Esophagus squamous epithelium (tissue), 5 donors: Measurements from ENCODE around the gene KRT80. TPM values are rescaled to one million over a fixed set of nuclear protein-coding genes. Genes with fewer than 3 reads are reported as not detected.
A peak's percentile ranks its signal among the peaks of the same experiment; 100 is the strongest.

Experiments used
- DNase-seq: peaks from one replicate; lab custom pipeline; 2025; lab: John Stamatoyannopoulos, UW
- H3K27ac ChIP-seq, 4 donors: fragments of 200-600 bp; sonication (generic); one replicate each; pipeline ENCODE4 v1.5.1; 2016 to 2019; ENCODE audit warnings: mild to moderate bottlenecking in 1 of 4
- H3K27me3 ChIP-seq, 4 donors: fragments of 200-600 bp; sonication (generic); 1 replicate in 3 of 4; 2 replicates in 1 of 4; pipeline versions ENCODE4 v1.5.1 to v1.6.0; 2017 to 2021; ENCODE audit warnings: antibody characterized with exemption in 1 of 4
- H3K36me3 ChIP-seq, 3 donors: fragments of 200-600 bp; sonication (generic); one replicate each; pipeline ENCODE4 v1.5.1; 2016 to 2019
- H3K4me1 ChIP-seq, 3 donors: fragments of 200-600 bp; sonication (generic); one replicate each; pipeline ENCODE4 v1.5.1; 2017 to 2019
- H3K4me3 ChIP-seq, 4 donors: fragments of 200-600 bp; sonication (generic); 1 replicate in 3 of 4; 2 replicates in 1 of 4; pipeline ENCODE4 v1.5.1; 2016 to 2019; ENCODE audit warnings: mild to moderate bottlenecking in 2 of 4, moderate library complexity in 1 of 4
- H3K9me3 ChIP-seq, 3 donors: fragments of 200-600 bp; sonication (generic); one replicate each; pipeline ENCODE4 v1.5.1; 2016 to 2019
- CTCF ChIP-seq, 6 experiments: fragments of 450-650 bp in 4 of 6; fragments of 200-600 bp in 2 of 6; sonication (generic) in 2 of 6; IDR thresholded peaks; one replicate each; pipeline ENCODE4 v1.5.1; 2016 to 2019; ENCODE audit warnings: antibody characterized with exemption in 6 of 6, mild to moderate bottlenecking in 4 of 6, moderate library complexity in 4 of 6
- POLR2A ChIP-seq, 4 donors: fragments of 450-650 bp; IDR thresholded peaks; one replicate each; pipeline ENCODE4 v1.6.1; 2017; ENCODE audit warnings: antibody characterized with exemption in 4 of 4, mild to moderate bottlenecking in 4 of 4, moderate library complexity in 3 of 4
- WGBS, 2 donors: methylation state at CpG; one replicate each; pipeline ENCODE4 v1.1.5; 2018; 5-methylcytosine and 5-hydroxymethylcytosine counted together
- intact Hi-C: fragments of 100-400 bp; cut with DNase I; formaldehyde crosslinking; loops from one replicate; pipeline ENCODE4 v1.15.0; 2022
- total RNA-seq, 4 donors: library from RNA; depleted of rRNA; stranded (reverse); fragments of >200 nt; gene quantifications; one replicate each; pipeline ENCODE4 v1.1.0, GENCODE V29; 2016
- donor health status: DM: yes; HTN: yes; CAD: no.

KRT80 gene
- total RNA-seq, 4 donors from 2014 or later, result 11.4 to 39.6 (median 16.5) TPM

- TF ChIP-seq CTCF (IDR thresholded peaks at IDR 0.05) (no peak), POLR2A (IDR thresholded peaks at IDR 0.05) (no peak)
- DNase-seq, result no peak
- Histone ChIP-seq H3K9me3 (no peaks in the 10 kb centered on the region), H3K27me3 (no peaks in the 10 kb centered on the region), H3K36me3 (no peaks in the 10 kb centered on the region), H3K4me1 (peaks cover 31 to 81% (median 42%) of the 10 kb centered on the region in 3 donors), H3K27ac (peak overlapping the region in 2 of 4 donors; percentile 17 to 24), H3K4me3 (no peak overlapping the region)
- intact Hi-C loops, result no loop called here
- WGBS, 2 donors, result 67 to 69% methylated on average over 4 to 6 of the region's 6 CpGs
These were observed 1.7 kb upstream of the KRT80 start for GRCh38 chr12:52193532-52193931.

- peak overlapping the region; percentile 30 to 48 (median 42) for H3K4me3 ChIP-seq
- no peaks in the 10 kb centered on the region for H3K27me3 ChIP-seq
- peaks cover 31 to 91% (median 47%) of the 10 kb centered on the region in 3 donors for H3K4me1 ChIP-seq
- H3K9me3 ChIP-seq, result no peaks in the 10 kb centered on the region
- peak overlapping the region; percentile 86 to 90 (median 88) for H3K27ac ChIP-seq
- WGBS, 2 donors, result 71 to 75% methylated on average over 6 to 9 of the region's 16 CpGs
- no peak for DNase-seq
- H3K36me3 ChIP-seq, result no peaks in the 10 kb centered on the region
- intact Hi-C loops, result no loop called here
- TF ChIP-seq CTCF (IDR thresholded peaks at IDR 0.05) (no peak), POLR2A (IDR thresholded peaks at IDR 0.05) (no peak)
These were observed 719 bp downstream of the KRT80 start for GRCh38 chr12:52190860-52191729.

- Histone ChIP-seq H3K4me3 (peak overlapping the region in 1 of 4 donors; percentile 44), H3K27ac (peak overlapping the region in 2 of 4 donors; percentile 72 to 89), H3K4me1 (peaks cover 40 to 100% (median 51%) of the 10 kb centered on the region in 3 donors), H3K27me3 (no peaks in the 10 kb centered on the region), H3K9me3 (no peaks in the 10 kb centered on the region), H3K36me3 (no peaks in the 10 kb centered on the region)
- TF ChIP-seq CTCF (IDR thresholded peaks at IDR 0.05) (no peak), POLR2A (IDR thresholded peaks at IDR 0.05) (peak in 1 of 4 donors; percentile 8)
- no peak for DNase-seq
- WGBS, 2 donors, result 58 to 75% methylated on average over 1 of the region's 3 CpGs
- intact Hi-C loops, result no loop called here
These were observed 2.2 kb downstream of the KRT80 start for GRCh38 chr12:52189376-52190174.

GRCh38 chr12:52188658-52189057, 3.2 kb downstream of the KRT80 start:
- no peak for DNase-seq
- no peaks in the 10 kb centered on the region for H3K27me3 ChIP-seq
- TF ChIP-seq CTCF (IDR thresholded peaks at IDR 0.05) (no peak), POLR2A (IDR thresholded peaks at IDR 0.05) (no peak)
- 75 to 89% methylated on average over 3 to 5 of the region's 7 CpGs for WGBS, 2 donors
- no peak overlapping the region for H3K4me3 ChIP-seq
- no peaks in the 10 kb centered on the region for H3K9me3 ChIP-seq
- H3K27ac ChIP-seq, result peak overlapping the region; percentile 14 to 76 (median 54)
- H3K36me3 ChIP-seq, result no peaks in the 10 kb centered on the region
- intact Hi-C loops, result no loop called here
- peaks cover 42 to 100% (median 50%) of the 10 kb centered on the region in 3 donors for H3K4me1 ChIP-seq
